H1 (cell line): ENCODE results near the gene CRB2. TPM values are rescaled to one million over a fixed set of nuclear protein-coding genes. Genes with fewer than 3 reads are reported as not detected.

Experiments
- CTCF ChIA-PET: fragments of 300-600 bp; sonication (Branson Sonifier 250); formaldehyde crosslinking; loops from one replicate; lab custom pipeline; 2021; ENCODE audit not compliant: partially characterized antibody; lab: Charles Lee
- POLR2A ChIA-PET: fragments of 300-600 bp; sonication (Branson Sonifier 250); formaldehyde crosslinking; loops from one replicate; lab custom pipeline; 2021; ENCODE audit warnings: inconsistent platforms; ENCODE audit not compliant: partially characterized antibody; lab: Charles Lee
- DNase-seq, 2 experiments: peaks; one replicate each; pipeline versions ENCODE4 v3.0.0 to v3.0.0-alpha.2; 2010 to 2022; ENCODE audit warnings: low spot score in 2 of 2, low read depth in 1 of 2, mixed read lengths in 1 of 2
- FAIRE-seq: peaks from 2 replicates; lab custom pipeline; 2011; peaks lifted over from hg19 to GRCh38; lab: Jason Lieb, UNC
- H2AFZ ChIP-seq: 2 replicates; pipeline ENCODE4 v1.8.1; 2012; ENCODE audit warnings: low read length, inconsistent platforms
- H2AK5ac ChIP-seq: 2 replicates; pipeline ENCODE4 v1.6.1; 2013; ENCODE audit warnings: low read depth, low read length
- H2BK120ac ChIP-seq: replicated peaks from 2 replicates; pipeline ENCODE3; 2013; ENCODE audit warnings: low read depth, low read length, inconsistent platforms
- H2BK12ac ChIP-seq: 2 replicates; pipeline ENCODE4 v1.6.1; 2013; ENCODE audit warnings: low read depth, low read length
- H2BK15ac ChIP-seq: 2 replicates; pipeline ENCODE4 v1.6.1; 2013; ENCODE audit warnings: low read length
- H2BK20ac ChIP-seq: 2 replicates; pipeline ENCODE4 v1.6.1; 2013; ENCODE audit warnings: low read length
- H2BK5ac ChIP-seq: 2 replicates; pipeline ENCODE4 v1.6.1; 2013; ENCODE audit warnings: low read depth, low read length
- H3K14ac ChIP-seq: 2 replicates; pipeline ENCODE4 v1.6.1; 2013; ENCODE audit warnings: inconsistent platforms; ENCODE audit not compliant: insufficient read length
- H3K18ac ChIP-seq: 2 replicates; pipeline ENCODE4 v1.6.1; 2013; ENCODE audit warnings: low read length; ENCODE audit errors: extremely low read depth
- H3K23ac ChIP-seq: 2 replicates; pipeline ENCODE4 v1.6.1; 2013; ENCODE audit warnings: inconsistent platforms; ENCODE audit not compliant: insufficient read length
- H3K23me2 ChIP-seq: 2 replicates; pipeline ENCODE4 v1.6.1; 2013; ENCODE audit warnings: low read depth, low read length
- H3K27ac ChIP-seq: 2 replicates; pipeline ENCODE4 v1.6.1; 2011; ENCODE audit warnings: low read depth, low read length, inconsistent platforms
- H3K27me3 ChIP-seq, 4 experiments: replicated peaks in 1 of 4; 1 replicate in 1 of 4; 2 replicates in 3 of 4; pipeline versions ENCODE4 v1.6.1 to v1.8.1; 2011 to 2013; ENCODE audit warnings: low read length in 3 of 4, mild to moderate bottlenecking in 3 of 4, inconsistent platforms in 2 of 4, mixed read lengths in 2 of 4, moderate library complexity in 1 of 4; ENCODE audit not compliant: control insufficient read depth in 3 of 4, insufficient read depth in 3 of 4; ENCODE audit errors: extremely low read depth in 1 of 4
- H3K36me3 ChIP-seq, 4 experiments: 2 replicates each; pipeline versions ENCODE4 v1.6.1 to v1.8.1; 2011 to 2013; ENCODE audit warnings: mild to moderate bottlenecking in 4 of 4, low read length in 3 of 4, moderate library complexity in 2 of 4, control low read depth in 1 of 4, inconsistent platforms in 1 of 4; ENCODE audit not compliant: insufficient read depth in 4 of 4, control insufficient read depth in 2 of 4
- H3K4ac ChIP-seq: replicated peaks from 2 replicates; pipeline ENCODE3; 2013; ENCODE audit warnings: low read length, low read depth, mixed read lengths, inconsistent platforms; ENCODE audit not compliant: insufficient read length
- H3K4me1 ChIP-seq, 4 experiments: replicated peaks in 1 of 4; 1 replicate in 1 of 4; 2 replicates in 3 of 4; pipeline versions ENCODE4 v1.6.1 to v1.8.1; 2011 to 2013; ENCODE audit warnings: low read length in 3 of 4, inconsistent platforms in 2 of 4, mixed read lengths in 1 of 4; ENCODE audit not compliant: insufficient read depth in 4 of 4, control insufficient read depth in 3 of 4
- H3K4me2 ChIP-seq, 2 experiments: 2 replicates each; pipeline versions ENCODE4 v1.6.1 to v1.8.1; 2011 to 2013; ENCODE audit warnings: low read depth in 2 of 2, low read length in 2 of 2, control low read depth in 1 of 2, inconsistent platforms in 1 of 2, mild to moderate bottlenecking in 1 of 2; ENCODE audit not compliant: insufficient read depth in 1 of 2
- H3K4me3 ChIP-seq, 4 experiments: fragments of 200-600, 300-600 bp in 1 of 4; sonication (generic), shearing (Covaris generic), sonication (Bioruptor Twin) in 1 of 4; 2 replicates each; pipeline versions ENCODE4 v1.5.1 to v1.8.1; 2011 to 2016; ENCODE audit warnings: low read length in 4 of 4, low read depth in 3 of 4, control low read depth in 2 of 4, inconsistent platforms in 2 of 4, mild to moderate bottlenecking in 2 of 4, mixed read lengths in 1 of 4, moderate library complexity in 1 of 4; ENCODE audit not compliant: insufficient read depth in 2 of 4; ENCODE audit errors: extremely low read depth in 1 of 4
- H3K56ac ChIP-seq: replicated peaks from 2 replicates; pipeline ENCODE3; 2013; ENCODE audit warnings: low read depth, mild to moderate bottlenecking, mixed read lengths, low read length, inconsistent platforms; ENCODE audit not compliant: insufficient read length
- H3K79me1 ChIP-seq: 2 replicates; pipeline ENCODE4 v1.6.1; 2013; ENCODE audit warnings: low read depth, low read length, control low read depth
- H3K79me2 ChIP-seq, 2 experiments: 2 replicates each; pipeline versions ENCODE4 v1.6.1 to v1.8.1; 2012 to 2013; ENCODE audit warnings: low read length in 2 of 2, mild to moderate bottlenecking in 2 of 2, inconsistent platforms in 1 of 2; ENCODE audit not compliant: insufficient read depth in 2 of 2, control insufficient read depth in 1 of 2
- H3K9ac ChIP-seq, 4 experiments: replicated peaks in 1 of 4; 1 replicate in 1 of 4; 2 replicates in 3 of 4; pipeline versions ENCODE4 v1.6.1 to v1.8.1; 2011 to 2013; ENCODE audit warnings: low read depth in 3 of 4, low read length in 3 of 4, control low read depth in 2 of 4, mild to moderate bottlenecking in 2 of 4, moderate library complexity in 2 of 4, inconsistent platforms in 1 of 4; ENCODE audit errors: extremely low read depth in 1 of 4
- H3K9me3 ChIP-seq, 2 experiments: 2 replicates each; pipeline versions ENCODE4 v1.6.1 to v1.8.1; 2012 to 2013; ENCODE audit warnings: mild to moderate bottlenecking in 2 of 2, moderate library complexity in 2 of 2, control low read depth in 1 of 2, inconsistent platforms in 1 of 2, low read depth in 1 of 2, low read length in 1 of 2, mixed read lengths in 1 of 2; ENCODE audit not compliant: insufficient read depth in 2 of 2
- H4K20me1 ChIP-seq, 2 experiments: replicated peaks in 1 of 2; 2 replicates each; pipeline versions ENCODE3 to v1.8.1; 2011 to 2013; ENCODE audit warnings: inconsistent platforms in 2 of 2, low read length in 2 of 2, mild to moderate bottlenecking in 1 of 2; ENCODE audit not compliant: insufficient read depth in 2 of 2, control insufficient read depth in 1 of 2
- H4K5ac ChIP-seq: 2 replicates; pipeline ENCODE4 v1.6.1; 2013; ENCODE audit warnings: low read length, low read depth, mixed read lengths, inconsistent platforms; ENCODE audit not compliant: insufficient read length
- H4K8ac ChIP-seq: 2 replicates; pipeline ENCODE4 v1.8.0; 2013; ENCODE audit warnings: mild to moderate bottlenecking, moderate library complexity, low read length, inconsistent platforms; ENCODE audit not compliant: insufficient read depth; ENCODE audit errors: extremely low read depth
- H4K91ac ChIP-seq: replicated peaks from 2 replicates; pipeline ENCODE3; 2013; ENCODE audit warnings: low read length, mixed read lengths, inconsistent platforms; ENCODE audit not compliant: insufficient read length
- ASH2L ChIP-seq: fragments of 200-600, 300-600 bp; sonication (generic); IDR thresholded peaks from one replicate; pipeline ENCODE4 v1.7.1; 2017; ENCODE audit warnings: low read length
- CBX8 ChIP-seq: fragments of 300-800, 300-1000 bp; sonication (generic); IDR thresholded peaks from 2 replicates; pipeline ENCODE4 v1.7.1; 2016; ENCODE audit warnings: low read depth, low read length, borderline replicate concordance
- CREB1 ChIP-seq: IDR thresholded peaks from 2 replicates; pipeline ENCODE4 v1.6.1; 2012; ENCODE audit warnings: inconsistent platforms
- GTF2F1 ChIP-seq: IDR thresholded peaks from 2 replicates; pipeline ENCODE4 v1.6.1; 2012; ENCODE audit warnings: low read depth, low read length, improper control_type of control experiment, borderline replicate concordance
- KDM1A ChIP-seq: fragments of 200-600, 300-600 bp; sonication (generic); IDR thresholded peaks from 2 replicates; pipeline ENCODE4 v1.7.1; 2016; ENCODE audit warnings: mild to moderate bottlenecking, low read length, borderline replicate concordance
- NRF1 ChIP-seq: IDR thresholded peaks from 2 replicates; pipeline ENCODE4 v1.6.1; 2011; ENCODE audit warnings: mild to moderate bottlenecking, low read depth, low read length, improper control_type of control experiment
- PHF8 ChIP-seq: fragments of 200-600 bp; sonication (generic); conservative IDR thresholded peaks from 2 replicates; pipeline ENCODE4 v1.7.1; 2012; ENCODE audit warnings: low read depth, mild to moderate bottlenecking, inconsistent platforms, low read length, moderate library complexity
- POLR2A ChIP-seq, 2 experiments: IDR thresholded peaks; 1 replicate in 1 of 2; 2 replicates in 1 of 2; pipeline ENCODE4 v1.6.1; 2011; ENCODE audit warnings: low read depth in 2 of 2, low read length in 2 of 2, mild to moderate bottlenecking in 2 of 2; ENCODE audit errors: control extremely low read depth in 1 of 2
- RNF2 ChIP-seq: fragments of 200-900, 300-1000 bp; sonication (generic); IDR thresholded peaks from 2 replicates; pipeline ENCODE4 v1.7.1; 2016; ENCODE audit warnings: borderline replicate concordance, low read depth, mild to moderate bottlenecking, antibody characterized with exemption, low read length; ENCODE audit not compliant: poor library complexity, severe bottlenecking; ENCODE audit errors: missing control alignments
- TCF12 ChIP-seq: IDR thresholded peaks from 2 replicates; pipeline ENCODE4 v1.6.1; 2011; ENCODE audit warnings: low read depth, mild to moderate bottlenecking, low read length
- ZNF274 ChIP-seq: IDR thresholded peaks from 2 replicates; pipeline ENCODE4 v1.7.0; 2012; ENCODE audit warnings: low read length, borderline replicate concordance; ENCODE audit errors: extremely low read depth
- WGBS, 2 experiments: shearing (Covaris generic) in 1 of 2; methylation state at CpG; one replicate each; pipeline versions ENCODE4 v1.1.6 to v1.1.7; 2013 to 2015; ENCODE audit warnings: low lambda C conversion rate in 2 of 2, mixed read lengths in 2 of 2, inconsistent platforms in 1 of 2, low coverage in 1 of 2, missing lambda C conversion rate in 1 of 2; ENCODE audit not compliant: insufficient replicate concordance in 2 of 2, insufficient coverage in 1 of 2, insufficient read length in 1 of 2; ENCODE audit errors: extremely low coverage in 1 of 2, missing lambda C conversion rate in 1 of 2; 5-methylcytosine and 5-hydroxymethylcytosine counted together
- polyA plus RNA-seq, 7 experiments: library from polyadenylated mRNA; depleted of rRNA in 3 of 7; stranded (reverse) in 5 of 7; unstranded in 2 of 7; fragments of >200 nt in 5 of 7; fragments of 200-250 nt in 2 of 7; gene quantifications; 1 replicate in 5 of 7; 2 replicates in 1 of 7; 4 replicates in 1 of 7; pipeline versions ENCODE4 v1.2.1 to v1.2.3, GENCODE V29; 2011 to 2013; ENCODE audit warnings: missing spikeins in 2 of 7, mixed read lengths in 2 of 7
- total RNA-seq: library from RNA; stranded (reverse); fragmentation: NEBNext Ultra II Directional; extraction: Animal tissue kit (Norgen Biotek cat#: 25700); gene quantifications from 2 replicates; pipeline ENCODE4 v1.2.1, GENCODE V29; 2021
- TF ChIP-seq, protein P1 (sequence below): IDR thresholded peaks from 2 replicates; pipeline ENCODE4 v1.6.1; 2011; ENCODE audit warnings: low read length, improper control_type of control experiment

The CRB2 gene
- total and polyA plus RNA-seq, 2 of the 8 experiments (the other 6 are each of a cell fraction or from before 2014, with no cell fraction given), result 4.0 to 8.4 TPM

DNA sequence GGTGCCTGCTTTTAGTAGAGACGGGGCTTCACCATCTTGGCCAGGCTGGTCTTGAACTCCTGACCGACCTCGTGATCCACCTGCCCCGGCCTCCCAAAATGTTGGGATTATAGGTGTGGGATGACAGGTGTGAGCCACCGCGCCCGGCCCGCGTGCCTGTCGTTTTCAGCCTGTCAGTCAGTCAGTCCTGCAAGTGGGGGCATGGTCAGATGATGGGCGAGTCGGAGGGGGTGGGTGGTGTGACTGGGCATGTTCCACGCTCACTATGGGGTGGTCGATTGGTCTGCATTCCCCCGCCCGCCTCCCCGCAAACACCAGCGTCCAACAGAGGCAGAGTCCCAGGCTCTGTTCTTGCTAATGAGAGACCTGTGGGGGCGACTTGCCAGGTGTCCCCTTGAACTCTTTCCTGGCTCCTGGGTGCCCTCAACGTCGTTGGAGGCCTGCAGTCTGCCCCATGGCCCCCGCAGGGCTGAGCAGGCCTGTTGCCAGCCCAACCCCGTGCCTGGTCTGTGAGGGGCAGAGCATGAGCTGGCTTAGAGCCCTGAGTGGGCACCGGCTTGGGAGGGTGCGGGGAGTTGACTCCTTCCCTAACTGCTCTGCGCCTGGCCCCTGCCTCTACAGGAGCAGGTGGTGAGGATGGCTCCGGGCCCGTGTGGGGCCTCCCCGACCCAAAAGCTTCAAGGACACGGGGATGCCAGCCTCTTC lies 23.1 kb downstream of the CRB2 start:
- no peak overlapping the region for H3K18ac ChIP-seq
- no peaks in the 10 kb centered on the region for H3K79me2 ChIP-seq
- peaks cover 0 to 5% (median 2%) of the 10 kb centered on the region in 4 experiments; a peak in 4 of 7 replicates for H3K4me1 ChIP-seq
- H4K5ac ChIP-seq, result no peak overlapping the region
- no peak overlapping the region for H3K27ac ChIP-seq
- no peaks in the 10 kb centered on the region for H3K79me1 ChIP-seq
- H3K4ac ChIP-seq, result no peak overlapping the region
- H2AFZ ChIP-seq, result no peak overlapping the region
- POLR2A ChIA-PET, result no interaction called here
- H3K4me2 ChIP-seq, result no peak overlapping the region
- H3K23me2 ChIP-seq, result no peaks in the 10 kb centered on the region
- H2BK12ac ChIP-seq, result no peak overlapping the region
- no peak overlapping the region for H3K56ac ChIP-seq
- no peaks in the 10 kb centered on the region for H3K9me3 ChIP-seq
- no peaks in the 10 kb centered on the region; a peak in 3 of 8 replicates for H3K36me3 ChIP-seq
- no peak overlapping the region for H3K14ac ChIP-seq
- no peak overlapping the region for H2BK5ac ChIP-seq
- no peak overlapping the region for H2BK15ac ChIP-seq
- no peak overlapping the region for H3K4me3 ChIP-seq
- peaks cover 0 to 7% (median under 1%) of the 10 kb centered on the region in 4 experiments; a peak in 3 of 7 replicates for H3K27me3 ChIP-seq
- no peak overlapping the region for H2BK120ac ChIP-seq
- no peak overlapping the region for H4K91ac ChIP-seq
- no peak for FAIRE-seq
- WGBS, 2 experiments, result 92% methylated on average over 30 of the region's 30 CpGs; no CpG with 5 or more reads in 1 of the 2 experiments
- peaks cover 7 to 8% of the 10 kb centered on the region in 2 experiments for H4K20me1 ChIP-seq
- H4K8ac ChIP-seq, result no peak overlapping the region
- H3K9ac ChIP-seq, result no peak overlapping the region
- no peak for DNase-seq
- H2BK20ac ChIP-seq, result no peak overlapping the region
- CTCF ChIA-PET, result interaction anchor here (29.0 kb wide), 1 partner anchor 20 kb away, joined by 668 read pairs; the partner anchor contains the start of gene CRB2
- no peak overlapping the region for H2AK5ac ChIP-seq
- no peak overlapping the region for H3K23ac ChIP-seq
- no peak for TF ChIP-seq CBX8
- TF ChIP-seq, protein P1, sequence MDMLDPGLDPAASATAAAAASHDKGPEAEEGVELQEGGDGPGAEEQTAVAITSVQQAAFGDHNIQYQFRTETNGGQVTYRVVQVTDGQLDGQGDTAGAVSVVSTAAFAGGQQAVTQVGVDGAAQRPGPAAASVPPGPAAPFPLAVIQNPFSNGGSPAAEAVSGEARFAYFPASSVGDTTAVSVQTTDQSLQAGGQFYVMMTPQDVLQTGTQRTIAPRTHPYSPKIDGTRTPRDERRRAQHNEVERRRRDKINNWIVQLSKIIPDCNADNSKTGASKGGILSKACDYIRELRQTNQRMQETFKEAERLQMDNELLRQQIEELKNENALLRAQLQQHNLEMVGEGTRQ, result no peak
- no peak for TF ChIP-seq ASH2L
- TF ChIP-seq RNF2, result no peak
- no peak for TF ChIP-seq NRF1
- TF ChIP-seq ZNF274, result no peak
- no peak for TF ChIP-seq KDM1A
- TF ChIP-seq PHF8, result no peak
- no peak for TF ChIP-seq TCF12
- TF ChIP-seq CREB1, result no peak
- TF ChIP-seq POLR2A (IDR thresholded peaks at IDR 0.05; ENCODE audit: control extremely low read depth in 1 of 2, low read depth in 2 of 2, low read length in 2 of 2), result no peak
- TF ChIP-seq GTF2F1, result no peak
